ENCODE data around the gene COG7.
"Not testable (repeated sequence)": the region's sequence is repeated elsewhere in the genome, so short reads cannot be mapped to it uniquely, and the experiment has no call there.

The COG7 gene

GRCh38 chr16:23409522-23409921 is 43.5 kb downstream of the COG7 start:
- no peak for DNase-seq (ENCODE audit: low read depth in 3 of 3)

GRCh38 chr16:23408823-23409298 is 44.1 kb downstream of the COG7 start:
- DNase-seq (ENCODE audit: low read depth in 3 of 3), result no peak

GRCh38 chr16:23408242-23408822 is 44.7 kb downstream of the COG7 start:
- DNase-seq (ENCODE audit: low read depth in 3 of 3), result no peak

GRCh38 chr16:23407436-23408127 is 45.4 kb downstream of the COG7 start:
- no peak for DNase-seq (ENCODE audit: low read depth in 3 of 3)

- DNase-seq (ENCODE audit: low read depth in 3 of 3), result no peak
Measured at GRCh38 chr16:23406546-23407240, 46.3 kb downstream of the COG7 start.

GRCh38 chr16:23406024-23406423 is 47.0 kb downstream of the COG7 start:
- no peak for DNase-seq (ENCODE audit: low read depth in 3 of 3)

- no peak for DNase-seq (ENCODE audit: low read depth in 3 of 3)
Measured at GRCh38 chr16:23403547-23403946, 49.4 kb downstream of the COG7 start.

- no peak for DNase-seq (ENCODE audit: low read depth in 3 of 3)
Measured at GRCh38 chr16:23402100-23402499, 50.9 kb downstream of the COG7 start.

GRCh38 chr16:23401139-23401538 is 51.9 kb downstream of the COG7 start:
- DNase-seq (ENCODE audit: low read depth in 3 of 3), result no peak

GRCh38 chr16:23400447-23400846 is 52.5 kb downstream of the COG7 start:
- DNase-seq (ENCODE audit: low read depth in 3 of 3), result not testable (repeated sequence)

- DNase-seq (ENCODE audit: low read depth in 3 of 3), result no peak
Measured at GRCh38 chr16:23398987-23399805, 53.8 kb downstream of the COG7 start.

GRCh38 chr16:23397464-23397863 is 55.5 kb downstream of the COG7 start:
- DNase-seq (ENCODE audit: low read depth in 3 of 3), result no peak

- no peak for DNase-seq (ENCODE audit: low read depth in 3 of 3)
Measured at GRCh38 chr16:23395732-23396131, 57.3 kb downstream of the COG7 start.

GRCh38 chr16:23394141-23394831 is 58.7 kb downstream of the COG7 start:
- DNase-seq (ENCODE audit: low read depth in 3 of 3), result no peak

GRCh38 chr16:23392223-23392600 is 60.8 kb downstream of the COG7 start:
- DNase-seq (ENCODE audit: low read depth in 3 of 3), result no peak

- DNase-seq (ENCODE audit: low read depth in 3 of 3), result no peak
Measured at GRCh38 chr16:23391381-23392222, 61.4 kb downstream of the COG7 start.

GRCh38 chr16:23389936-23390335 is 63.1 kb downstream of the COG7 start:
- not testable (repeated sequence) for DNase-seq (ENCODE audit: low read depth in 3 of 3)

GRCh38 chr16:23389201-23389600 is 63.8 kb downstream of the COG7 start:
- DNase-seq (ENCODE audit: low read depth in 3 of 3), result no peak

GRCh38 chr16:23388786-23389185 is 64.2 kb downstream of the COG7 start:
- DNase-seq (ENCODE audit: low read depth in 3 of 3), result no peak

- DNase-seq (ENCODE audit: low read depth in 3 of 3), result no peak
Measured at GRCh38 chr16:23387666-23388065, 65.3 kb downstream of the COG7 start.

- DNase-seq (ENCODE audit: low read depth in 3 of 3), result no peak
Measured at GRCh38 chr16:23385441-23385840, 67.5 kb downstream of the COG7 start.

Measured in stimulated activated CD4-positive, alpha-beta T cell treated with anti-CD3 and anti-CD28 coated beads, TNF-alpha, amount 100 ng/mL, for 24 hours (primary cell).